PC-3 (cell line): ENCODE measurements around the gene ECEL1. TPM values are rescaled to one million over a fixed set of nuclear protein-coding genes. Genes with fewer than 3 reads are reported as not detected.

Experiments used
- ATAC-seq: fragments of 200-7000 bp; cut with Tn5 transposase; 2 replicates; pipeline ENCODE4 v1.9.1; 2020; ENCODE audit warnings: mild to moderate bottlenecking, moderate library complexity
- BruUV-seq: library from RNA; stranded (reverse); fragments of 400-500 nt; replicated peaks from 2 replicates; lab custom pipeline; 2021; lab: Mats Ljungman, UMichigan
- CTCF ChIA-PET: fragments of 300-600 bp; sonication (Branson Sonifier 250); formaldehyde crosslinking; loops from one replicate; lab custom pipeline; 2022; ENCODE audit warnings: antibody characterized with exemption; lab: Charles Lee
- POLR2A ChIA-PET: fragments of 300-600 bp; sonication (Branson Sonifier 250); formaldehyde crosslinking; loops from one replicate; lab custom pipeline; 2022; ENCODE audit warnings: antibody characterized with exemption; ENCODE audit not compliant: unreplicated experiment; lab: Charles Lee
- DNase-seq: peaks from one replicate; pipeline ENCODE4 v3.0.0-alpha.2; 2015
- H2AFZ ChIP-seq: fragments of 300-600 bp; sonication (generic); 2 replicates; pipeline ENCODE4 v1.6.0; 2016; ENCODE audit warnings: antibody characterized with exemption, low read length
- H3F3A ChIP-seq: fragments of 300-600 bp; sonication (generic); one replicate; pipeline ENCODE4 v1.6.0; 2017; ENCODE audit warnings: antibody characterized with exemption, low read length, control low read depth, mild to moderate bottlenecking; ENCODE audit not compliant: unreplicated experiment
- H3K27ac ChIP-seq: fragments of 300-600 bp; sonication (generic); 2 replicates; pipeline ENCODE4 v1.5.1; 2016; ENCODE audit warnings: mild to moderate bottlenecking, low read length
- H3K27me3 ChIP-seq: fragments of 300-600 bp; sonication (generic); 2 replicates; pipeline ENCODE4 v1.6.1; 2016; ENCODE audit warnings: low read length, mixed read lengths
- H3K36me3 ChIP-seq: fragments of 300-600 bp; sonication (generic); 2 replicates; pipeline ENCODE4 v1.6.1; 2016; ENCODE audit warnings: low read depth, mixed run types, low read length, mixed read lengths
- H3K4me1 ChIP-seq: fragments of 300-600 bp; sonication (generic); 2 replicates; pipeline ENCODE4 v1.5.1; 2016; ENCODE audit warnings: low read length; ENCODE audit not compliant: insufficient read depth
- H3K4me2 ChIP-seq: fragments of 300-600 bp; sonication (generic); 2 replicates; pipeline ENCODE4 v1.6.0; 2016; ENCODE audit warnings: low read length
- H3K4me3 ChIP-seq: fragments of 300-600 bp; sonication (generic); 2 replicates; pipeline ENCODE4 v1.5.1; 2016; ENCODE audit warnings: mild to moderate bottlenecking, low read length, mixed read lengths
- H3K79me2 ChIP-seq: fragments of 300-600 bp; sonication (generic); 2 replicates; pipeline ENCODE4 v1.6.1; 2017; ENCODE audit warnings: low read length, mixed read lengths
- H3K9ac ChIP-seq: fragments of 300-600 bp; sonication (generic); 2 replicates; pipeline ENCODE4 v1.6.0; 2016; ENCODE audit warnings: mild to moderate bottlenecking, low read length
- H3K9me2 ChIP-seq: fragments of 300-600 bp; sonication (generic); replicated peaks from 2 replicates; pipeline ENCODE4 v1.6.1; 2016; ENCODE audit warnings: mixed run types, low read length, mixed read lengths
- H3K9me3 ChIP-seq: fragments of 300-600 bp; sonication (generic); 2 replicates; pipeline ENCODE4 v1.6.1; 2016; ENCODE audit warnings: low read length, mixed read lengths
- H4K20me1 ChIP-seq: fragments of 300-600 bp; sonication (generic); 2 replicates; pipeline ENCODE4 v1.6.1; 2016; ENCODE audit warnings: low read length, mixed read lengths
- EZH2 ChIP-seq: fragments of 300-600 bp; sonication (generic); IDR thresholded peaks from one replicate; pipeline ENCODE4 v1.6.1; 2017; ENCODE audit warnings: antibody characterized with exemption, mild to moderate bottlenecking, low read length; ENCODE audit not compliant: unreplicated experiment
- EZH2phosphoT487 ChIP-seq: fragments of 300-600 bp; sonication (generic); IDR thresholded peaks from 2 replicates; pipeline ENCODE4 v1.6.1; 2018; ENCODE audit warnings: mild to moderate bottlenecking, antibody characterized with exemption, low read length, borderline replicate concordance
- intact Hi-C: fragments of 100-400 bp; cut with micrococcal nuclease; formaldehyde crosslinking; loops from 2 replicates; pipeline ENCODE4 v1.9.0; 2023
- total RNA-seq: library from RNA; depleted of rRNA; stranded (reverse); fragments of >200 nt; gene quantifications from 2 replicates; pipeline ENCODE4 v1.2.3, GENCODE V29; 2014
- TF ChIP-seq, protein P1 (sequence below): fragments of 300-600 bp; sonication (generic); conservative IDR thresholded peaks from 2 replicates; pipeline ENCODE4 v1.5.1; 2017; ENCODE audit warnings: antibody characterized with exemption, low read depth, mild to moderate bottlenecking, low read length

The ECEL1 gene
- total RNA-seq, 1 experiment from 2014 or later: not detected

GRCh38 chr2:232449964-232450363 lies 37.7 kb downstream of the ECEL1 start:
- POLR2A ChIA-PET: no interaction called here
- ATAC-seq: no peak; the same call in 1 of the 2 replicates
- BruUV-seq: no TSS peak

DNA sequence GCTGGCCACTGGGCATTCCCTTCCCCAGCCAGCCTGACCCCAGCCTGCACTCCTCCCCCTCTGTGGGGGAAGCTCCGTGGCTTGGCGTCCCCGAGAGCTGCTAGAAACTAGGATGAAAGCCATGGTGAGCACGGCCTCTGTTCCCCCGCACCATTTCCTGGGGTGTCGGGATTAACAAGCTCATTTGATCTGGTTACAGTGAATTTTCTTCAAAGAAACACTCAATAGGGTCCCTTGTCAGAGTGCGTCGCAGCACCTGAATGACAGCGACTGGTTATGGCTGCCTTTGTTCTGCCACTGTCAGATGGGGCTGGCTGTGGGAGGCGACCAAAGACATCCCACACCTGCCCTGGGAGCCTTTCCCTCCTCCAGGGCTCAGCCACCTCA lies 39.3 kb downstream of the ECEL1 start:
- H3K4me2 ChIP-seq: no peak overlapping the region
- no peaks in the 10 kb centered on the region for H4K20me1 ChIP-seq
- no peaks in the 10 kb centered on the region for H3K36me3 ChIP-seq
- H3K27me3 ChIP-seq: no peaks in the 10 kb centered on the region
- H2AFZ ChIP-seq: no peak overlapping the region
- no peak overlapping the region for H3K27ac ChIP-seq
- no peaks in the 10 kb centered on the region for H3K4me1 ChIP-seq
- H3K9me2 ChIP-seq: no peaks in the 10 kb centered on the region
- no peaks in the 10 kb centered on the region for H3F3A ChIP-seq
- intact Hi-C loops: no loop called here
- no peak for DNase-seq
- no TSS peak for BruUV-seq
- TF ChIP-seq, protein P1, sequence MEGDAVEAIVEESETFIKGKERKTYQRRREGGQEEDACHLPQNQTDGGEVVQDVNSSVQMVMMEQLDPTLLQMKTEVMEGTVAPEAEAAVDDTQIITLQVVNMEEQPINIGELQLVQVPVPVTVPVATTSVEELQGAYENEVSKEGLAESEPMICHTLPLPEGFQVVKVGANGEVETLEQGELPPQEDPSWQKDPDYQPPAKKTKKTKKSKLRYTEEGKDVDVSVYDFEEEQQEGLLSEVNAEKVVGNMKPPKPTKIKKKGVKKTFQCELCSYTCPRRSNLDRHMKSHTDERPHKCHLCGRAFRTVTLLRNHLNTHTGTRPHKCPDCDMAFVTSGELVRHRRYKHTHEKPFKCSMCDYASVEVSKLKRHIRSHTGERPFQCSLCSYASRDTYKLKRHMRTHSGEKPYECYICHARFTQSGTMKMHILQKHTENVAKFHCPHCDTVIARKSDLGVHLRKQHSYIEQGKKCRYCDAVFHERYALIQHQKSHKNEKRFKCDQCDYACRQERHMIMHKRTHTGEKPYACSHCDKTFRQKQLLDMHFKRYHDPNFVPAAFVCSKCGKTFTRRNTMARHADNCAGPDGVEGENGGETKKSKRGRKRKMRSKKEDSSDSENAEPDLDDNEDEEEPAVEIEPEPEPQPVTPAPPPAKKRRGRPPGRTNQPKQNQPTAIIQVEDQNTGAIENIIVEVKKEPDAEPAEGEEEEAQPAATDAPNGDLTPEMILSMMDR: no peak
- H3K4me3 ChIP-seq: no peak overlapping the region
- ChIA-PET CTCF (no interaction called here), POLR2A (no interaction called here)
- H3K9ac ChIP-seq: no peak overlapping the region
- ATAC-seq: no peak
- H3K9me3 ChIP-seq: no peaks in the 10 kb centered on the region
- H3K79me2 ChIP-seq: no peaks in the 10 kb centered on the region

More at GRCh38 chr2:232449964-232450363, 37.7 kb downstream of the ECEL1 start:
- H3K9me3 ChIP-seq: no peaks in the 10 kb centered on the region
- H4K20me1 ChIP-seq: no peaks in the 10 kb centered on the region
- no peaks in the 10 kb centered on the region for H3K79me2 ChIP-seq
- no peak overlapping the region for H3K9ac ChIP-seq
- no peaks in the 10 kb centered on the region for H3K4me1 ChIP-seq
- H3K9me2 ChIP-seq: no peaks in the 10 kb centered on the region
- no peak overlapping the region for H3K4me2 ChIP-seq
- CTCF ChIA-PET: no interaction called here
- intact Hi-C loops: no loop called here
- H3K4me3 ChIP-seq: no peak overlapping the region
- no peak overlapping the region for H2AFZ ChIP-seq
- H3K36me3 ChIP-seq: no peaks in the 10 kb centered on the region
- H3K27ac ChIP-seq: no peak overlapping the region
- H3K27me3 ChIP-seq: 0 out of 2 replicates have a peak, but pooled peaks cover 2% of the 10 kb centered on the region
- no peak for DNase-seq
- TF ChIP-seq, protein P1: no peak
- TF ChIP-seq EZH2phosphoT487: no peak
- TF ChIP-seq EZH2: no peak
- no peaks in the 10 kb centered on the region for H3F3A ChIP-seq

DNA sequence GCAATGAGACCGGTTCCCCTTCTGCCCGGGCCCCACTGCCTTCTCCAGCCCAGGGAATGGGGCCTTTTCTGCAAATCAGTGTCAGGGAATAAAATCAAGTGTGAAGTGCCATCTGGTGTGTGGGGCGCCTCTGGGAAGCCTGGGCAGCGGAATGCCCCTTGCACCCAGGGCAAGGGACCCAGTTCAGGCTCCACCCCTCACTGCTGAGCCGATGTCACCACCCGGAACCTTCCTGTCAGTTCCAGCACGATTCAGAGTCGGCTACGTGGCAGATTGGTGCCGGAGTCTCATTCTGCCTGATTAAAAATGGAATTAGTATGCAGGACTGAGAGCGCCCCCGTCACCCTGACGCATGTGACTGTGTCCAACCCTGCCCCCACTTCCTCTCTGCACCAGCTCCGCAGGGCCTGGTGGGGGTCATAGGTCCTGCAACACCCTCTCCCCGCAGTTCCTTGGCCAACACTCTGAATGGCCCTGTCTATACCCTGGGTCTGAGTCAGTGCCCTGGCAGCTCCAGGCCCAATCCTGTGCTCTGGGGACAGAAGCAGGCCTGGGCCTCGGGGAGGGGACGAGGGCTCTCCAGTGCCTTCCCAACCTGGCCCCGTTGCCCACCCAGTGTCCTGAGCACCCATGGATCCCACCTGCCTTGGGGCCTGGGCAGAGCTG lies 39.9 kb downstream of the ECEL1 start:
- Histone ChIP-seq H3K79me2 (no peaks in the 10 kb centered on the region), H3K27me3 (no peaks in the 10 kb centered on the region), H3K4me2 (no peak overlapping the region), H3F3A (no peaks in the 10 kb centered on the region), H3K4me1 (no peaks in the 10 kb centered on the region), H3K9me2 (no peaks in the 10 kb centered on the region), H3K36me3 (no peaks in the 10 kb centered on the region), H3K9ac (no peak overlapping the region), H2AFZ (no peak overlapping the region), H3K9me3 (no peaks in the 10 kb centered on the region), H4K20me1 (no peaks in the 10 kb centered on the region), H3K27ac (no peak overlapping the region), H3K4me3 (no peak overlapping the region)
- ChIA-PET CTCF (no interaction called here), POLR2A (no interaction called here)
- TF ChIP-seq, protein P1: no peak
- TF ChIP-seq EZH2 (no peak), EZH2phosphoT487 (no peak)
- no peak for ATAC-seq
- DNase-seq: no peak
- BruUV-seq: no TSS peak
- intact Hi-C loops: no loop called here
